Omental fat pad (tissue), 4 donors: ENCODE measurements around the gene NANS. TPM values are rescaled to one million over a fixed set of nuclear protein-coding genes. Genes with fewer than 3 reads are reported as not detected.
A peak's percentile ranks its signal among the peaks of the same experiment; 100 is the strongest.
"Not testable (repeated sequence)": the region's sequence is repeated elsewhere in the genome, so short reads cannot be mapped to it uniquely, and the experiment has no call there.

Experiments
- ATAC-seq: fragments of 150-250 bp; one replicate; pipeline ENCODE4 v1.9.1; 2016; ENCODE audit warnings: mild to moderate bottlenecking, moderate library complexity; ENCODE audit not compliant: low FRiP score
- DNase-seq: peaks from one replicate; pipeline ENCODE4 v3.0.0-alpha.2; 2019; ENCODE audit warnings: low spot score
- total RNA-seq, 4 donors: library from RNA; depleted of rRNA; stranded (reverse); fragments of >200 nt; gene quantifications; one replicate each; pipeline ENCODE4 v1.1.0, GENCODE V29; 2016
- TF ChIP-seq, protein P1 (sequence below), 3 donors: fragments of 450-650 bp; IDR thresholded peaks; one replicate each; pipeline ENCODE4 v1.5.1; 2016 to 2017; ENCODE audit warnings: antibody characterized with exemption in 3 of 3, mild to moderate bottlenecking in 3 of 3, moderate library complexity in 2 of 3

NANS gene
- total RNA-seq, 4 donors from 2014 or later: 57.1 to 104 (median 60.4) TPM

DNA sequence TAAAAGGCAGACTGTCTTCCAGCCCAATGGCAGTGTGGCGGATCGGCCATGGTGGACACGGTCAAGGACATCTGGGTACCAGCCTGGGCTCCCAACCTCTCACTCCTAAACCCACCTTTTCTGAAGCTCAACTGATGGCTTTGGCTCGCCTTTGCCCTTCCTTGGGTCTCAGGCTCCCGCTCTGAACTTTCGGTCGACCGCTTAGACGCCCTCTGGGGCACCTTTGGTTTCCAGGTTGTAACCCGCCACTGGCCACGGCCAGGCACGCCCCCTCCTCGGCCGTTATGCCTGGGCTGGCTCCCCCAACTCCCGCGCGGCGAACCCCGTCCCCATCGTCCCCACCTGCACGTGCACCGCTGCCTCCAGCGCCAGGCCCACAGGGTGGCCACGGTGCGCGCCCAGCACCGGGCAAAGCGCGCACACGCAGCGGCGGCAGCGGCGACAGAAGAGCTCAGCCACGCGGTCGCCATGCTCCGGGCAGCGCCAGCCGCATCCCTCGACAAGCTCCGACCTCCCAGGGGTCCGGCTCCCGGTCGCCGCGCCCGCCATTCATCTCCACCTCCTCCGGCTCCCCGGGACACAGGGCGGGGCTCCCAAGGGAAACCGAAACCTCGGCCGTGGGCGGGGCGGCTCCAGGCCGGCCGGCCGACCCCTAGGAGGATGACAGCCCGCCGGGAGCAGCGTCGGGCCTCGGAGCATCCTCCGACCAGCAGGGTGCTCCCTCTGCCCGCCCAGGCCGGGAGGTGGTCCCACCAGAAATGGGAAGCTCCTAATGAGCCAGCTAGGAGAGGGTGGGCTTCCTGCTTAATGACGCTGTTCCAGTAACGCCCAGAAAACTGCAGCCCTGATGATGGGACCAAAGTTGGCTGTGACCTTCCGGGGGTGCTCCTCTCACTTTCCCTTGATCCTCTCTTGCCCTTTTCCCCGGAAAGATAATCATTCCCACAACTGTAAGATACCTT is 62.4 kb downstream of the NANS start, which contains the start of gene TRIM14:
Gene TRIM14 (minus strand): TSS at position 583 of the 962 bp plus-strand sequence. CDS start 34 bp downstream, at position 549.
- ATAC-seq (peak; percentile 81), DNase-seq (no peak)
- TF ChIP-seq, protein P1, sequence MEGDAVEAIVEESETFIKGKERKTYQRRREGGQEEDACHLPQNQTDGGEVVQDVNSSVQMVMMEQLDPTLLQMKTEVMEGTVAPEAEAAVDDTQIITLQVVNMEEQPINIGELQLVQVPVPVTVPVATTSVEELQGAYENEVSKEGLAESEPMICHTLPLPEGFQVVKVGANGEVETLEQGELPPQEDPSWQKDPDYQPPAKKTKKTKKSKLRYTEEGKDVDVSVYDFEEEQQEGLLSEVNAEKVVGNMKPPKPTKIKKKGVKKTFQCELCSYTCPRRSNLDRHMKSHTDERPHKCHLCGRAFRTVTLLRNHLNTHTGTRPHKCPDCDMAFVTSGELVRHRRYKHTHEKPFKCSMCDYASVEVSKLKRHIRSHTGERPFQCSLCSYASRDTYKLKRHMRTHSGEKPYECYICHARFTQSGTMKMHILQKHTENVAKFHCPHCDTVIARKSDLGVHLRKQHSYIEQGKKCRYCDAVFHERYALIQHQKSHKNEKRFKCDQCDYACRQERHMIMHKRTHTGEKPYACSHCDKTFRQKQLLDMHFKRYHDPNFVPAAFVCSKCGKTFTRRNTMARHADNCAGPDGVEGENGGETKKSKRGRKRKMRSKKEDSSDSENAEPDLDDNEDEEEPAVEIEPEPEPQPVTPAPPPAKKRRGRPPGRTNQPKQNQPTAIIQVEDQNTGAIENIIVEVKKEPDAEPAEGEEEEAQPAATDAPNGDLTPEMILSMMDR (IDR thresholded peaks at IDR 0.05): no peak

DNA sequence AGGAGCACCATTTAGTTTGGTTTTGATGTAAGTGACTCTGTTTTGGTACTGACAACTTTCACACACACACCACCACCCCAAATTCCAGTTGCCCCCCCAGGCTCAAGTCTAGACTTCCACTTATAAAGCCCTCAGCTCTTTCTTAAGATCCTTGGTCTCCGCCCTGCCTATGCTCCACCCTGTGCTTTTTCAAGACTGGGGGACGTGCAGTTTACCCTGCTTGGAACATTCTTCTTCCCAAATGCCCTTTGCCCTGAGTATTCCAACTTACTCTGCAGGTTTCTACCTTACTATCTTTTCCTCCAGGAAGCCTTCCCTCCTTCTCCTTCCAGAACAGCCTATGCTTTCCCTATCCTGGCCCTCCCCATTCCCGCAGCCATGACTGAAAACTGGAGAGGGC is 63.9 kb downstream of the NANS start:
- ATAC-seq (no peak), DNase-seq (no peak)
- TF ChIP-seq, protein P1 (IDR thresholded peaks at IDR 0.05): no peak

DNA sequence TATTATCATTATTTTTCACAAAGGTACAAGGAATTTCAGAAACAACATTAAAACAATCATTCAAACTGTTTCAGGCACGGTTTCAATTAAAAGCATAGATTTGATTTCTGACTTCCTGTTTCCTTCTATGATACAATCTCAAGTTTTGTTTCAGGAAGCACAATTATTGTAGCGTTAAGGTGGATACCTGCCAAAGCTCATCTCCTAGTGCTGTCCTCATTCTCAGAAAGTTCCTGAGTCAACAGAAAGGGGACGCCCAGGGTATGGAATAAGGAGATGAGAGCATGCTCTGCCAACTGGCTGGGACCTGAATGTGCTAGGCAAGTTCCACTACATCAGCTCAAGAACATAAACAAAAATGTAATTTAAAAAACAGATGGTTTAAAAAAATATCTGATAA is 64.5 kb downstream of the NANS start:
- DNase-seq: no peak
- TF ChIP-seq, protein P1 (IDR thresholded peaks at IDR 0.05): no peak
- ATAC-seq: no peak

DNA sequence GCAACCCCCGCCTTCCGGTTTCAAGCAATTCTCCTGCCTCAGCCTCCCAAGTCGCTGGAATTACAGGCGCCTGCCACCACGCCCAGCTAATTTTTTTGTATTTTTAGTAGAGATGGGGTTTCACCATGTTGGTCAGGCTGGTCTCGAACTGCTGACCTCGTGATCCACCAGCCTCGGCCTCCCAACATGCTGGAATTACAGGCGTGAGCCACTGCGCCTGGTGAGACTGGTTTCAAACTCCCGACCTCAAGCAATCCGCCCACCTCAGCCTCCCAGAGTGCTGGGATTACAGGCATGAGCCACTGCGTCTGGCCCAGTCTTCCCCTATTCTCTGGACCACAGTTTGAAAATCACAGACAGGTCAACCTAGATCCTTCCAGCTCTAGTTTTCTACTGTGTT is 67.6 kb downstream of the NANS start:
- DNase-seq, ATAC-seq: not testable (repeated sequence)

DNA sequence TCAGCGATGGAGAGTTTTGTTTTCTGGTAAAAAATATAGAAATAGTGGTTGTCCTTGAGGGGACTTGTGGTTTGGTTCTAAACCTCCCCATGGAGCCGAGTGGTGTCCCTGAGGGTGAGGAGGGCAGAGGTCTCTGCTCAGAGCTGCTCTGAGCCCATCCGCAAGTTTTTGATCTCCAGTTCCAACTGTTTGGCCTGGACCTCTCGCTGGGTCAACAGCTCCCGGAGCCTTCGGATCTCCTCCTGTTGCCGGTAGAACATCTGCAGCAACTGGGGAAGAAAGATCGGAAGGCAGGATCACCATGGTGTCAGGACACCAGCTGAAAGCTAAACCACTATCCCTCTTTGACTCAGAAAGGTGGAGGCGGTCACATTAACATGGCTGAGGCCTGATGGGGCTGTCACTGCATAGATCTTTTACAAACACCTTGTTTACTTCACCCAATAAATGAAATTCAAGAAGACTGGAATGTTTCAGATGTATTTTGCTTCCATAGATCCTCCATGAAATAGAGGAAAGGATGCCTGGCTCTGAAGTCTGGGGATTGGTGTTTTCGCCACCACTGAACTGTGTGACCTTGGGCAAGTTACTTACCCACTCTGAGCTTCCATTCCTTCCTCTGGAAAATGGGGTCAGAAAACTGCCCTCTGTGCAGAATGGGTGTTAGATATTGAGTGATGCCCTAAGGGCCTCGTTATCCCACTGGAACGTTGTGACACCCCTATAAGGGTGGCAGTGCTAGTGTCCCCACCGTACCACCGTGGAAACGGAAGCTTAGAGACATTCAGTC is 68.3 kb downstream of the NANS start:
- ATAC-seq (no peak), DNase-seq (no peak)
- TF ChIP-seq, protein P1 (IDR thresholded peaks at IDR 0.05): no peak

DNA sequence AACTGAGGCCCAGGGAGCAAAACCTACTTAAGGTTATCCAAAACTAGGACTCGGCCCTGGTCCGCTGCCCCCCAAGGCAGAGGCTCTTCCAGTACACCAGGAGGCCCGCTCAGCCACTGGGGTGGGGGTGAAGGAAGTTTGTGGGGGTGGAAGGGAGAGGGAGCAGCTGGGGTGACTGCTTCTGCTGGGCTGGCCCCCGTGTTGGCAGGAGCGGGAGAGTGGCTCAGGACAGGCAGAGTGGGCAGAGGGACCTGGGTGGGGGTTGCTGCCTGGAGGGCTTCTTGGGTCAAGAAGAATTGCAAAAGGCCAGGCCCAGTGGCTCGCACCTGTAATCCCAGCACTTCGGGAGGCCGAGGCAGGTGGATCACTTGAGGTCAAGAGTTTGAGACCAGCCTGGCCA is 70.7 kb downstream of the NANS start:
- DNase-seq (no peak), ATAC-seq (no peak)
- TF ChIP-seq, protein P1 (IDR thresholded peaks at IDR 0.05): no peak

DNA sequence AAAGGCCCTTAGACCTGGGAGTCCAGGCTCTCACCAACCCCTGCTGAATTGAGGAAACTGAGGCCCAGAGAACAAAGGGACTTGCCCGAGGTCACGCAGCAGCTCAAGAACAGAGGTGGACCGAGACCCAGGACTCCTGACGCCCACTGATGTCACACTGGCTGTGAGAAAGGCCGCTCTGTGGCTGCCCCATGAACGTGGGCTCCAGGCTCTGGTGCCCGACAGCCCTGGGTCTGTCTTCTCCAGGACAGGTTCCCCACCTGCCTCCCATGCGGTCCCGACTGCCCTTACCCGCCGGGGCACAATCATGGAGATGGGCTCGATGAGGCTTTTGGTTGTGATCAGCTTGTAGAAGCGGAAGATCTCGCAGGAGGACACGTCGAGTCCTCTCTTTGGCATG is 71.8 kb downstream of the NANS start:
- no peak for ATAC-seq
- no peak for DNase-seq
- TF ChIP-seq, protein P1 (IDR thresholded peaks at IDR 0.05): no peak
